Nephron (organoid): Measurements from ENCODE around the gene PKP4.

Source experiments
- H3K27ac Mint-ChIP-seq, 3 experiments: 2 replicates each; pipeline ENCODE4 v1.8.0; 2020; ENCODE audit warnings: mixed read lengths in 3 of 3, mild to moderate bottlenecking in 2 of 3, moderate library complexity in 1 of 3
- H3K27me3 Mint-ChIP-seq: 2 replicates; pipeline ENCODE4 v1.8.0; 2021; ENCODE audit warnings: low read depth, mild to moderate bottlenecking, moderate library complexity, mixed read lengths
- H3K36me3 Mint-ChIP-seq: 2 replicates; pipeline ENCODE4 v1.8.0; 2020; ENCODE audit warnings: low read depth, mixed read lengths
- H3K4me1 Mint-ChIP-seq: 2 replicates; pipeline ENCODE4 v1.8.0; 2020; ENCODE audit warnings: mixed read lengths
- H3K4me3 Mint-ChIP-seq, 3 experiments: 2 replicates each; pipeline ENCODE4 v1.8.0; 2020; ENCODE audit warnings: mild to moderate bottlenecking in 3 of 3, mixed read lengths in 3 of 3, moderate library complexity in 2 of 3
- H3K9me3 Mint-ChIP-seq: 2 replicates; pipeline ENCODE4 v1.8.0; 2020; ENCODE audit warnings: mixed read lengths
- CTCF ChIP-seq, 3 experiments: fragments of 200-600 bp; sonication (generic); IDR thresholded peaks; one replicate each; pipeline ENCODE4 v1.5.0; 2021; ENCODE audit warnings: antibody characterized with exemption in 3 of 3; ENCODE audit not compliant: unreplicated experiment in 3 of 3

Gene PKP4

GRCh38 chr2:158557752-158558151 is 101.0 kb downstream of the PKP4 start:
- no peaks in the 10 kb centered on the region for H3K4me1 Mint-ChIP-seq
- no peaks in the 10 kb centered on the region for H3K27me3 Mint-ChIP-seq
- peaks cover 20% of the 10 kb centered on the region for H3K36me3 Mint-ChIP-seq
- no peaks in the 10 kb centered on the region for H3K9me3 Mint-ChIP-seq
- H3K4me3 Mint-ChIP-seq = no peak overlapping the region
- H3K27ac Mint-ChIP-seq = no peak overlapping the region
- no peak for TF ChIP-seq CTCF (IDR thresholded peaks at IDR 0.05; ENCODE audit: unreplicated experiment in 3 of 3)

GRCh38 chr2:158559252-158559651 is 102.5 kb downstream of the PKP4 start:
- H3K4me3 Mint-ChIP-seq = no peak overlapping the region
- H3K36me3 Mint-ChIP-seq = peaks cover 8% of the 10 kb centered on the region
- H3K27me3 Mint-ChIP-seq = no peaks in the 10 kb centered on the region
- no peaks in the 10 kb centered on the region for H3K4me1 Mint-ChIP-seq
- no peak for TF ChIP-seq CTCF (IDR thresholded peaks at IDR 0.05; ENCODE audit: unreplicated experiment in 3 of 3)
- no peak overlapping the region for H3K27ac Mint-ChIP-seq
- no peaks in the 10 kb centered on the region for H3K9me3 Mint-ChIP-seq

DNA sequence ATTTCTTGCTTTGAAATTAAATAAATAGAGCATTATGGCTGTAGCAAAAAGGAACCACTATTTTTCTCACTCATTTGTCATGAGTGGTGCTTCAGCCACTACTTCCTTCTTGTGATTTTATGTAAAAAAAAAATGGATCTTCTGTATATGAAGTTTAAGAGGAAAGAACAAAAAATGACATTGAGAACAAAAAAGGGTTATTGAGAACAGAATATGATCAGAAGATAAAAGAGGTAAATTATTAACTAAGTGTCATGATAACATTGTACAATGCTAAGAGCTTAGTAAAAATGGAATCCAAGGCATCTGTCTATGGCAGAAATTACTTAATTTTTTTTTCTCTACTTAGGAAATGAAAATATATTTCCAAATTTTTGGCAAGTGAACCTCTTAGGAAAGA is 103.5 kb downstream of the PKP4 start:
- Mint-ChIP-seq H3K27me3 (no peaks in the 10 kb centered on the region), H3K9me3 (no peaks in the 10 kb centered on the region), H3K4me1 (no peaks in the 10 kb centered on the region), H3K4me3 (no peak overlapping the region), H3K36me3 (peaks cover 5% of the 10 kb centered on the region), H3K27ac (no peak overlapping the region)
- no peak for TF ChIP-seq CTCF (IDR thresholded peaks at IDR 0.05; ENCODE audit: unreplicated experiment in 3 of 3)

GRCh38 chr2:158561054-158561453 is 104.3 kb downstream of the PKP4 start:
- no peak for TF ChIP-seq CTCF (IDR thresholded peaks at IDR 0.05; ENCODE audit: unreplicated experiment in 3 of 3)

DNA sequence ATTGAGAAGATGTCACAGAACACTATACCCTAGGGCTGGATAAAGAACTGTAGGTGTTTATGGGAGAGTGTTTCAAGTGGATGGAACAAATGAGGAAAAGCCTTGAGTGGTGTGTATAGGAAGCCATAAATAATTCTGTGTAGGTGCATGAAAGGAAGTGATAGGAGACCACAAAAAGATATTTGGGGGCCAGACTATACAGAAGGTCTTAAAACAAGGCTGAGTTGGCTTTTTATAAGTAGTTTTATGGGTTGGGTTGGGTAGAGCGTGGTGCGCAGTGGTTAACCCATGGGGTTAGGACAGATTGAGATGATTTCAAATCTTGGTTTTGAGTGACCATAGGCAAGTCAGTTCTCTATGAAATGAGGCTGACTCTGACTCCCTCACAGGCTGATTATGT is 110.5 kb downstream of the PKP4 start:
- Mint-ChIP-seq H3K27ac (no peak overlapping the region), H3K36me3 (peaks cover 27% of the 10 kb centered on the region), H3K27me3 (no peaks in the 10 kb centered on the region)

More at GRCh38 chr2:158561054-158561453, 104.3 kb downstream of the PKP4 start:
- H3K27ac Mint-ChIP-seq = no peak overlapping the region
- no peaks in the 10 kb centered on the region for H3K9me3 Mint-ChIP-seq
- H3K4me3 Mint-ChIP-seq = no peak overlapping the region
- peaks cover 4% of the 10 kb centered on the region for H3K36me3 Mint-ChIP-seq
- no peaks in the 10 kb centered on the region for H3K4me1 Mint-ChIP-seq
- no peaks in the 10 kb centered on the region for H3K27me3 Mint-ChIP-seq

More for the DNA sequence above, 110.5 kb downstream of the PKP4 start:
- Mint-ChIP-seq H3K9me3 (peaks cover 9% of the 10 kb centered on the region), H3K4me1 (no peaks in the 10 kb centered on the region), H3K4me3 (no peak overlapping the region)
- TF ChIP-seq CTCF (IDR thresholded peaks at IDR 0.05; ENCODE audit: unreplicated experiment in 3 of 3) = no peak
